HepG2 (cell line): ENCODE data around the gene AAR2. TPM values are rescaled to one million over a fixed set of nuclear protein-coding genes. Genes with fewer than 3 reads are reported as not detected.
A peak's percentile ranks its signal among the peaks of the same experiment; 100 is the strongest.

Source experiments
- EED ChIP-seq: sonication (generic); formaldehyde crosslinking; IDR thresholded peaks from 2 replicates; pipeline ENCODE4 v1.5.0; 2020; ENCODE audit warnings: mild to moderate bottlenecking, missing genetic modification reagents
- FUBP1 ChIP-seq: sonication (generic); formaldehyde crosslinking; IDR thresholded peaks from 2 replicates; pipeline ENCODE4 v1.5.1; 2020; ENCODE audit warnings: missing genetic modification reagents, mild to moderate bottlenecking, borderline replicate concordance
- GABPA ChIP-seq, 2 experiments: IDR thresholded peaks; 2 replicates each; pipeline ENCODE4 v1.6.1; 2011 to 2016; ENCODE audit warnings: low read depth in 2 of 2, low read length in 1 of 2, missing biosample characterization in 1 of 2, missing genetic modification characterization in 1 of 2
- HMGXB4 ChIP-seq, 2 experiments: sonication (generic) in 1 of 2; formaldehyde crosslinking in 1 of 2; IDR thresholded peaks; 2 replicates each; pipeline versions ENCODE4 v1.4.0 to v1.6.1; 2018 to 2020; ENCODE audit warnings: missing genetic modification reagents in 2 of 2, borderline replicate concordance in 1 of 2, low read depth in 1 of 2, mild to moderate bottlenecking in 1 of 2, missing biosample characterization in 1 of 2
- IRF1 ChIP-seq: sonication (generic); formaldehyde crosslinking; IDR thresholded peaks from 2 replicates; pipeline ENCODE4 v1.4.0; 2020; ENCODE audit warnings: low read depth, mild to moderate bottlenecking, missing genetic modification reagents
- KMT2B ChIP-seq: IDR thresholded peaks from 2 replicates; pipeline ENCODE4 v1.6.1; 2016; ENCODE audit warnings: missing genetic modification reagents, missing compliant biosample characterization
- LCORL ChIP-seq, 2 experiments: fragments of 450-650 bp in 1 of 2; sonication (generic) in 1 of 2; formaldehyde crosslinking in 1 of 2; IDR thresholded peaks; 2 replicates each; pipeline versions ENCODE4 v1.5.0 to v1.6.1; 2017 to 2020; ENCODE audit warnings: antibody characterized with exemption in 1 of 2, missing genetic modification reagents in 1 of 2
- MATR3 ChIP-seq: sonication (generic); formaldehyde crosslinking; IDR thresholded peaks from 2 replicates; pipeline ENCODE4 v1.4.0; 2020; ENCODE audit warnings: missing genetic modification reagents
- NBN ChIP-seq: fragments of 450-650 bp; conservative IDR thresholded peaks from 2 replicates; pipeline ENCODE4 v1.6.1; 2017
- PPARG ChIP-seq: conservative IDR thresholded peaks from 2 replicates; pipeline ENCODE4 v1.6.1; 2016; ENCODE audit warnings: missing biosample characterization, missing genetic modification reagents
- RAD51 ChIP-seq: fragments of 450-650 bp; IDR thresholded peaks from 2 replicates; pipeline ENCODE4 v1.6.1; 2016; ENCODE audit warnings: borderline replicate concordance
- RARG ChIP-seq: sonication (generic); formaldehyde crosslinking; IDR thresholded peaks from 2 replicates; pipeline ENCODE4 v1.4.0; 2020; ENCODE audit warnings: low read depth, mild to moderate bottlenecking, missing genetic modification reagents
- RCOR2 ChIP-seq: IDR thresholded peaks from 2 replicates; pipeline ENCODE4 v1.6.1; 2016; ENCODE audit warnings: missing biosample characterization, missing genetic modification reagents
- RXRB ChIP-seq: IDR thresholded peaks from 2 replicates; pipeline ENCODE4 v1.6.1; 2016; ENCODE audit warnings: borderline replicate concordance, missing genetic modification reagents, missing compliant biosample characterization
- SMAD9 ChIP-seq: sonication (generic); formaldehyde crosslinking; IDR thresholded peaks from 2 replicates; pipeline ENCODE4 v1.5.1; 2020; ENCODE audit warnings: mild to moderate bottlenecking, missing genetic modification reagents
- STAG1 ChIP-seq: sonication (generic); formaldehyde crosslinking; IDR thresholded peaks from 2 replicates; pipeline ENCODE4 v1.4.0; 2020; ENCODE audit warnings: missing genetic modification reagents
- TARDBP ChIP-seq: sonication (generic); formaldehyde crosslinking; IDR thresholded peaks from 2 replicates; pipeline ENCODE4 v1.8.0; 2022; ENCODE audit warnings: mild to moderate bottlenecking, missing genetic modification reagents
- ZBTB14 ChIP-seq: sonication (generic); formaldehyde crosslinking; IDR thresholded peaks from 2 replicates; pipeline ENCODE4 v1.4.0; 2020; ENCODE audit warnings: missing genetic modification reagents
- ZBTB26 ChIP-seq: IDR thresholded peaks from 2 replicates; pipeline ENCODE4 v1.6.1; 2016; ENCODE audit warnings: missing compliant biosample characterization, missing genetic modification reagents, borderline replicate concordance
- ZMYM4 ChIP-seq: sonication (generic); formaldehyde crosslinking; IDR thresholded peaks from 2 replicates; pipeline ENCODE4 v1.8.1; 2023; ENCODE audit warnings: mild to moderate bottlenecking, missing genetic modification reagents
- ZNF234 ChIP-seq: sonication (generic); formaldehyde crosslinking; conservative IDR thresholded peaks from 2 replicates; pipeline ENCODE4 v1.5.1; 2020; ENCODE audit warnings: mild to moderate bottlenecking, missing genetic modification reagents
- ZNF329 ChIP-seq: sonication (generic); formaldehyde crosslinking; IDR thresholded peaks from 2 replicates; pipeline ENCODE4 v1.9.0; 2021; ENCODE audit warnings: low read depth, mild to moderate bottlenecking, missing genetic modification reagents
- ZNF460 ChIP-seq: sonication (generic); formaldehyde crosslinking; IDR thresholded peaks from 2 replicates; pipeline ENCODE4 v1.5.1; 2020; ENCODE audit warnings: missing genetic modification reagents, mild to moderate bottlenecking, borderline replicate concordance
- ZNF562 ChIP-seq: sonication (generic); formaldehyde crosslinking; IDR thresholded peaks from 2 replicates; pipeline ENCODE4 v1.8.0; 2022; ENCODE audit warnings: missing genetic modification reagents, borderline replicate concordance
- polyA plus RNA-seq, 8 experiments: library from polyadenylated mRNA; depleted of rRNA in 3 of 8; stranded (reverse) in 7 of 8; unstranded in 1 of 8; fragments of >200 nt; fragmentation: Illumina TruSeq in 4 of 8; extraction: Trizol in 4 of 8; gene quantifications; 2 replicates each; pipeline versions ENCODE4 v1.2.1 to v1.2.3, GENCODE V29; 2011 to 2016; ENCODE audit warnings: low read depth in 4 of 8, missing spikeins in 1 of 8, mixed read lengths in 1 of 8; ENCODE audit not compliant: insufficient read depth in 1 of 8
- total RNA-seq, 5 experiments: library from RNA; depleted of rRNA; stranded (reverse); fragments of >200 nt; fragmentation: Illumina TruSeq; extraction: Trizol; gene quantifications; 2 replicates each; pipeline ENCODE4 v1.2.3, GENCODE V29; 2016; ENCODE audit warnings: low read depth in 1 of 5

AAR2 gene
- total and polyA plus RNA-seq, 2 of the 13 experiments (the other 11 are each of a cell fraction or from before 2014, with no cell fraction given): 45.2 to 46.2 TPM

GRCh38 chr20:36202891-36203338 is 33.4 kb upstream of the AAR2 start (continued):
- no peak for TF ChIP-seq IRF1 (CRISPR knock-in tag)
- peak; percentile 93 for TF ChIP-seq STAG1 (CRISPR knock-in tag)
- TF ChIP-seq ZNF460 (CRISPR knock-in tag): no peak
- TF ChIP-seq LCORL (IDR thresholded peaks at IDR 0.05): no peak
- 0 out of 2 replicates have a peak, but pooled peaks have one; percentile 49 for TF ChIP-seq LCORL (CRISPR knock-in tag; IDR thresholded peaks at IDR 0.05)
- TF ChIP-seq EED: no peak; the same call in 1 of the 2 replicates
- no peak for TF ChIP-seq FUBP1 (CRISPR knock-in tag)
- TF ChIP-seq ZNF329 (CRISPR knock-in tag): no peak
- TF ChIP-seq HMGXB4 (CRISPR knock-in tag; IDR thresholded peaks at IDR 0.05; ENCODE audit: borderline replicate concordance in 1 of 2, low read depth in 1 of 2): peak in 1 of 2 experiments; percentile 59; a peak in 2 of 4 replicates
- no peak for TF ChIP-seq GABPA (IDR thresholded peaks at IDR 0.05; ENCODE audit: low read depth, low read length)
- TF ChIP-seq GABPA (CRISPR knock-in tag; IDR thresholded peaks at IDR 0.05; ENCODE audit: low read depth): no peak
- TF ChIP-seq ZBTB14: no peak; the same call in 1 of the 2 replicates
- no peak for TF ChIP-seq NBN
- TF ChIP-seq RCOR2: no peak
- no peak for TF ChIP-seq ZNF562 (CRISPR knock-in tag)
- no peak; the same call in 1 of the 2 replicates for TF ChIP-seq KMT2B (CRISPR knock-in tag)
- no peak for TF ChIP-seq ZMYM4 (CRISPR knock-in tag)
- no peak for TF ChIP-seq ZNF234
- 0 out of 2 replicates have a peak, but pooled peaks have one; percentile 1 for TF ChIP-seq TARDBP (CRISPR knock-in tag)
- TF ChIP-seq PPARG (CRISPR knock-in tag): no peak
- no peak for TF ChIP-seq RXRB (CRISPR knock-in tag)
- no peak for TF ChIP-seq RAD51
- TF ChIP-seq ZBTB26 (CRISPR knock-in tag): no peak
- no peak for TF ChIP-seq RARG (CRISPR knock-in tag)
- no peak for TF ChIP-seq MATR3 (CRISPR knock-in tag)
- TF ChIP-seq SMAD9 (CRISPR knock-in tag): no peak
